OCI-LY1 (cell line): ENCODE results near the gene MAPK10.

Experiments
- CTCF ChIP-seq: fragments of 200-600 bp; sonication (generic), shearing (Covaris generic); IDR thresholded peaks from 2 replicates; pipeline ENCODE4 v1.5.1; 2017; ENCODE audit warnings: mild to moderate bottlenecking, antibody characterized with exemption, low read length, moderate library complexity, mixed read lengths
- EZH2 ChIP-seq: fragments of 200-600 bp; sonication (generic), shearing (Covaris generic); IDR thresholded peaks from 2 replicates; pipeline ENCODE4 v1.8.0; 2017; ENCODE audit warnings: borderline replicate concordance, mixed run types, mild to moderate bottlenecking, antibody characterized with exemption, low read length, moderate library complexity, mixed read lengths

DNA sequence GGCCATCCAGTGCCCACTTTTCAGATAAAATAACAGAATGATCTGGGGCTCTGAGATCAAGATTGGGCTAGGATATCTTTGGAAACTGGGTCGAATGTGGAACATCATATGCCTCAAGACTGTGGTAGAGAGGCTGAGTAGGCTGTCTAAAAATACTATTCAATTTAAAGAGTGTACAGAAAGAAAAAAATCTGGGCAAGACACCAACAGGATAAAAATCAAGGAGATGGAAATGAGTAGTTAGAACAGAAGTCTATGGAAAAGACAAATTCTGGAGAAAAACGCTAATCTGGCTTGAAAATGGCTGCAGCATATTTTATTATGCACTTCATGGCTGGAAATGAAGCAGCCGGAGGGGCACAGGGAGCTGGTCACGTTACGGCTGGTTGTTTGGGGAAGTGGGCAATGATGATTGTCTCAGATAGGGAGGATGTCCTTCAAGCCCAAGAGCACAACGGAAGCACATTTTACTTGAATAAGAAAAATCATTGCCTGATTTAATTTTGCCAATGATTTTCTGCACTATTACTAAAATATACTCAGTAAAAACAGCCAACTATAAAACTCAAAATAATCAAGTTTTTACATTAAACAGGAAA is 27.1 kb upstream of the MAPK10 start:
- TF ChIP-seq CTCF, result no peak
- no peak for TF ChIP-seq EZH2
